ENCODE measurements around the gene UGT1A6.

The UGT1A6 gene

DNA sequence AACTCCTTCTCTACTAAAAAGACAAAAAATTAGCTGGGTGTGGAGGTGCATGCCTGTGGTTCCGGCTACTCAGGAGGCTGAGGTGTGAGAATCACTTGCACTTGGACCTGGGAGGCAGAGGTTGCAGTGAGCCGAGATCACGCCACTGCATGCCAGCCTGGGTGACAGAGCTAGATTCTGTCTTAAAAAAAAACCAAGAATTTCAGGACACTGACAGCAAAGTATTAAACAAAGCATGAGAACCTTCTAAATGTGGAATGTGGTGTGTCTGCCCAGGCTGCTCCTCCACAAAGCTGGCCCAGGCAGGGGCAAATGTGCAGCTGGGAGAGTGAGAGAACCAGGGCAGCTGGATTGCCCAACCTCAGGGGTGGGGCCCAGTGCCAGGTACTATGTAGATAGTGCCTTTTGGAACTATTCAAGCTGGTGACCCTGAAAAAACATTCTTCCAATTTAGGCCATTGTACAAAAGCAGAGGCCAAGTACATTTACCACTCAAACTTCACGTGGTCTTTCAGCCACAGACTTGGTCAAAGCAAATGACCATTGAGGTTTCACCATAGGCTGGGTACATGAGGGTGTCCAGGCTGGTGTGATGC lies 13.3 kb downstream of the UGT1A6 start:
- H3K4me3 ChIP-seq (ENCODE audit: low read length): no peak overlapping the region
- H3K36me3 ChIP-seq (ENCODE audit: control insufficient read depth, low read depth, low read length): no peaks in the 10 kb centered on the region
- H3K9ac ChIP-seq (ENCODE audit: low read length): no peak overlapping the region
- no peak overlapping the region for H3K27ac ChIP-seq (ENCODE audit: low read length)
- no peaks in the 10 kb centered on the region for H3K9me3 ChIP-seq (ENCODE audit: control insufficient read depth, low read depth, low read length)
- H3K4me1 ChIP-seq (ENCODE audit: control insufficient read depth, low read depth, low read length): no peaks in the 10 kb centered on the region
- H3K27me3 ChIP-seq (ENCODE audit: control insufficient read depth, insufficient read depth, low read length): no peaks in the 10 kb centered on the region

DNA sequence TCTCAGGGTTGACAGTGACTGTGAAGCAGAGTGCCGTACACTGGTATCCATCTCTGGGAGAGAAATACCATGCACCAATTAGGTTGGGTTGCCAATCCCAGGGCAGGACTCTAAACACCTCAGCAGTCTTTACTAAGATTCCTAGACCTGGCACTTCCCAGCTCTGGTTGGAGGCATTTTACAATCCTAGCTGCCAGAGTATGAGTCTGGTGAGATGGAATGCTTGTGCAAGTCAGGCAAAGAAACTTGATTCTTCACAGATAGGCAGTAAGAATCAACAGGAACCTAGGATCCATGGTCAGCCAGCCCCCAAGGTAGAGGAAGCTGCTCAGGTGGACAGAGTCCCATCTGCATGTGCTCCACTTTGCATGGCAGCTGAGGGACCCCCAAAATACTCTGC lies 14.0 kb downstream of the UGT1A6 start:
- no peaks in the 10 kb centered on the region for H3K27me3 ChIP-seq (ENCODE audit: control insufficient read depth, insufficient read depth, low read length)
- H3K4me3 ChIP-seq (ENCODE audit: low read length): no peak overlapping the region
- H3K4me1 ChIP-seq (ENCODE audit: control insufficient read depth, low read depth, low read length): no peaks in the 10 kb centered on the region
- H3K9ac ChIP-seq (ENCODE audit: low read length): no peak overlapping the region
- no peaks in the 10 kb centered on the region for H3K36me3 ChIP-seq (ENCODE audit: control insufficient read depth, low read depth, low read length)
- H3K27ac ChIP-seq (ENCODE audit: low read length): no peak overlapping the region
- no peaks in the 10 kb centered on the region for H3K9me3 ChIP-seq (ENCODE audit: control insufficient read depth, low read depth, low read length)

DNA sequence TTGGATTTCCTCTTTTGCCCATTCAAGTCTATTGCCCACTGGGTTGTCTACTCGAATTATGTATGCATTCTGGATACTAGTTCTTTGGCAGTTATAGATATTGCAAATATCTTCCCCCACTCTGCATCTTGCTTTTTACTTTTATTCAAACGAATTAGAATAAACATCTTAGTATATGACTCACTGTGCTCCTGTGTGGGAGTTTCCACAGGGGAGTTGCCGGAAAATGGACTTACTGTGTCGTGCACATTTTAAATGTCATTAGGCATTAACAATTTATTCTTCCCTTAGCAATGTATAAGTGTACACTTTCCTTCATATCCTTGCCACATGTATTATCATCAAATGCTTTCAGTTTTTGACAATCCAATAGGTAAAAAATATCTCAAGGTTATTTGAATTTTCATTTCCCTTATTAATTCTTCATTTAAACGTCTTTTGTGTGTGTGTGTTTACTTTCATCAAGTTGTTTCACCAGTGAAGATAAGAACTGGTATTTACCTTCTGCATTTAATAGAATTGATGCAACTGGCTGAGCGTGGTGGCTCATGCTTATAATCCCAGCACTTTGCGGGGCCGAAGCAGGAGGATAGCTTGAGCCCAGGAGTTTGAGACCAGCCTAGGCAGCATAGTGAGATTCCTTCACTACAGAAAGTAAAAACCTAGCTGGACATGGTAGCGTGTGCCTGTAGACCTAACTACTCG lies 15.4 kb downstream of the UGT1A6 start:
- H3K9ac ChIP-seq (ENCODE audit: low read length): no peak overlapping the region
- H3K27me3 ChIP-seq (ENCODE audit: control insufficient read depth, insufficient read depth, low read length): no peaks in the 10 kb centered on the region
- no peaks in the 10 kb centered on the region for H3K9me3 ChIP-seq (ENCODE audit: control insufficient read depth, low read depth, low read length)
- no peaks in the 10 kb centered on the region for H3K4me1 ChIP-seq (ENCODE audit: control insufficient read depth, low read depth, low read length)
- H3K36me3 ChIP-seq (ENCODE audit: control insufficient read depth, low read depth, low read length): no peaks in the 10 kb centered on the region
- no peak overlapping the region for H3K27ac ChIP-seq (ENCODE audit: low read length)
- no peak overlapping the region for H3K4me3 ChIP-seq (ENCODE audit: low read length)

DNA sequence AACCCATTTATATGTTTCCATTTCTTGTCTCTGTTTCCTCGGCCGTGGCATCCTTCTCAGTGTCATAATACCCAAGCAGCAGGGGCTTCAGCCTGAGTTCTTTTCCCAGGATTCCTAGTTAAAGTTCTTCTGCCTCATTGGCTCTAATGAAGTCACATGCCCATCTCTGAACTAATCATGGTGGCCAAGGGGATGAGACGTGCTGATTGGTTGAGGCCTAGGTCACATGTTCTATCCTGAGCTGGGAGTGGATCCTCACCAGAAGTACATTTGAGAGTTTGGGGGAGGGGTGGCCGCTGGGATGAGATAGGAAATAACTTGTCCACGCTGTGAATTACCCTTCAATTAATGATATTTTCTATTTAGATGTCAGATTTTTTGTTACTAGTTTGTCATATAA lies 16.3 kb downstream of the UGT1A6 start:
- H3K9me3 ChIP-seq (ENCODE audit: control insufficient read depth, low read depth, low read length): no peaks in the 10 kb centered on the region
- H3K27me3 ChIP-seq (ENCODE audit: control insufficient read depth, insufficient read depth, low read length): no peaks in the 10 kb centered on the region
- no peaks in the 10 kb centered on the region for H3K4me1 ChIP-seq (ENCODE audit: control insufficient read depth, low read depth, low read length)
- no peak overlapping the region for H3K4me3 ChIP-seq (ENCODE audit: low read length)
- no peak overlapping the region for H3K27ac ChIP-seq (ENCODE audit: low read length)
- H3K36me3 ChIP-seq (ENCODE audit: control insufficient read depth, low read depth, low read length): no peaks in the 10 kb centered on the region
- H3K9ac ChIP-seq (ENCODE audit: low read length): no peak overlapping the region

DNA sequence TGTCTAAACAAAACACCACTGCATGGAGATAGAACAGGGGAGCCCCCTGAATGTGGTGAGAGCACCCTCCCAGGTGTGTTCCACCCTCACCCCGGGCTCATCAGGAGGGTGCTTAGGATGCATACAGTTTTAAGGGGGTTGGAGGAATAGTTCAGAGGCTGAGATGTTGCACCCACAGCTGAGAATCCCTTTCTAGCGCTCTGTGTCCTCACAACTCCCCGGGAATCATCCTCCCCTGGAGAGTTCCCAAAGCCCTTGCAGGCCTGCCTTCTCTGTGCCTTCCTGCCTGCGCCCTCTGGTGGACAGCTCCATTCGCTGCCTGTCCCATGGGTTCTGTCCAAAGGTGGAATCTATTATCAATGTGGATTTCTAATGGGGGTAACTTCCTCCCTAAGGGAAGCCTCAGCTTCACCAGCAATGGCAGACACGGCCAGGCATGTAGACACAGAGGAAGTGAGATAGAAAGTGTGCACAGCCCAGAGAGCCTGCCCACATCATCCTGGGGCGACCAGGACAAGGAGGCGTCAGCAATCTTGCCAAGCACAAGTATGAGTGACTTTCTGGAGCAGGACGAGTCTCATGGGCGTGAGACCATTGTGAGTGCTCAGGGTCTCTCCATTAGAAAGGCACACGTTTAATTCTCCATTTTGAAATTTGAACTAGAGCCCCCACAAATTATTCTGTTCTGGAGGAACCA lies 18.8 kb downstream of the UGT1A6 start:
- Histone ChIP-seq H3K4me1 (ENCODE audit: control insufficient read depth, low read depth, low read length) (no peaks in the 10 kb centered on the region), H3K9ac (ENCODE audit: low read length) (no peak overlapping the region), H3K36me3 (ENCODE audit: control insufficient read depth, low read depth, low read length) (no peaks in the 10 kb centered on the region), H3K9me3 (ENCODE audit: control insufficient read depth, low read depth, low read length) (no peaks in the 10 kb centered on the region), H3K4me3 (ENCODE audit: low read length) (no peak overlapping the region), H3K27me3 (ENCODE audit: control insufficient read depth, insufficient read depth, low read length) (no peaks in the 10 kb centered on the region), H3K27ac (ENCODE audit: low read length) (no peak overlapping the region)

DNA sequence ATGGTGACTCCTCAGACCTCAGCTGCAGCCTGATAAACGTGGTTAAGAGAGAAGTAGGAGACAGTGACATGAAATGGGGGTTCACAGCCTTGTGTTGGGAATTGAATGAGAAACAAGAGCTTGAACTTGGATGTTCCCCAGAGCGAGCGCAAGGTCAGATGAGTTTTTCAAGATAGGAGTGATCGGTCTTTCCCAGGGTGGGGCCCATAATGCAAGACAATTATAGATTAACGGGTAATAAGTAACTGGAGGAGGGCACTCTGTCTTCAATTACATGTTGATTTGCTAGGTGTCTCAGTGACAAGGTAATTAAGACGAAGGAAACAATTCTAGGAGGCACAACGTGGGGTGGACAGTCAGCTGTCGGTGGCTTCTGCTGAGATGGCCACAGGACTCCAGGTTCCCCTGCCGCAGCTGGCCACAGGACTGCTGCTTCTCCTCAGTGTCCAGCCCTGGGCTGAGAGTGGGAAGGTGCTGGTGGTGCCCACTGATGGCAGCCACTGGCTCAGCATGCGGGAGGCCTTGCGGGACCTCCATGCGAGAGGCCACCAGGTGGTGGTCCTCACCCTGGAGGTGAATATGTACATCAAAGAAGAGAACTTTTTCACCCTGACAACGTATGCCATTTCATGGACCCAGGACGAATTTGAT lies 20.0 kb downstream of the UGT1A6 start, which contains the start of gene UGT1A5:
Gene UGT1A5, plus strand, starts transcription at position 297 of the 651 bp plus-strand sequence. Its CDS starts 85 bp downstream, at position 382.
- Histone ChIP-seq H3K4me1 (ENCODE audit: control insufficient read depth, low read depth, low read length) (no peaks in the 10 kb centered on the region), H3K9me3 (ENCODE audit: control insufficient read depth, low read depth, low read length) (no peaks in the 10 kb centered on the region), H3K9ac (ENCODE audit: low read length) (no peak within 1 kb of the TSS), H3K36me3 (ENCODE audit: control insufficient read depth, low read depth, low read length) (no peaks in the 10 kb centered on the region), H3K27me3 (ENCODE audit: control insufficient read depth, insufficient read depth, low read length) (no peaks in the 10 kb centered on the region), H3K27ac (ENCODE audit: low read length) (no peak within 1 kb of the TSS), H3K4me3 (ENCODE audit: low read length) (no peak within 1 kb of the TSS)

DNA sequence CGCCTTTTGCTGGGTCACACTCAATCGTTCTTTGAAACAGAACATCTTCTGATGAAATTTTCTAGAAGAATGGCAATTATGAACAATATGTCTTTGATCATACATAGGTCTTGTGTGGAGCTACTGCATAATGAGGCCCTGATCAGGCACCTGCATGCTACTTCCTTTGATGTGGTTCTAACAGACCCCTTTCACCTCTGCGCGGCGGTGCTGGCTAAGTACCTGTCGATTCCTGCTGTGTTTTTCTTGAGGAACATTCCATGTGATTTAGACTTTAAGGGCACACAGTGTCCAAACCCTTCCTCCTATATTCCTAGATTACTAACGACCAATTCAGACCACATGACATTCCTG lies 20.5 kb downstream of the UGT1A6 start:
- Histone ChIP-seq H3K9me3 (ENCODE audit: control insufficient read depth, low read depth, low read length) (no peaks in the 10 kb centered on the region), H3K4me3 (ENCODE audit: low read length) (no peak overlapping the region), H3K36me3 (ENCODE audit: control insufficient read depth, low read depth, low read length) (no peaks in the 10 kb centered on the region), H3K27ac (ENCODE audit: low read length) (no peak overlapping the region), H3K9ac (ENCODE audit: low read length) (no peak overlapping the region), H3K4me1 (ENCODE audit: control insufficient read depth, low read depth, low read length) (no peaks in the 10 kb centered on the region), H3K27me3 (ENCODE audit: control insufficient read depth, insufficient read depth, low read length) (no peaks in the 10 kb centered on the region)

DNA sequence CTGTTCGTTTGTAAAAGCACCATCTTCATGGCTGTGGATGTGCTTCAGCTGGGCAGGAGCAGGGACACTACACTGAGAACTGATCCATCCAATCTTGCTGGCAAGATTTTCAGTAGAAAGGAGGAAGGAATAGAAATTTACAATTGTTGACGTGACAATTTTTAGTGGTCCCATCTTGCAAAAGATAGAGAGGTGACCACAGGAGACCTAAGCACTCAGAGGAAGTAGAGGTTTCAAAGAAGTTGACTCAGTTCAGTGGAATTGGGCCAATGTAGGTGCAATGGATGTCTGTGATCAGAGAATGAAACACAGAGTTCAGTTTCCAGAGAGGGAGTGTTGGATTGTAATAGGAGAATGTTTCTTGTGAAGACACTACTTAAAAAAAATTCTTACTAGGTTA lies 21.4 kb downstream of the UGT1A6 start:
- Histone ChIP-seq H3K36me3 (ENCODE audit: control insufficient read depth, low read depth, low read length) (no peaks in the 10 kb centered on the region), H3K27me3 (ENCODE audit: control insufficient read depth, insufficient read depth, low read length) (no peaks in the 10 kb centered on the region), H3K9ac (ENCODE audit: low read length) (no peak overlapping the region)

DNA sequence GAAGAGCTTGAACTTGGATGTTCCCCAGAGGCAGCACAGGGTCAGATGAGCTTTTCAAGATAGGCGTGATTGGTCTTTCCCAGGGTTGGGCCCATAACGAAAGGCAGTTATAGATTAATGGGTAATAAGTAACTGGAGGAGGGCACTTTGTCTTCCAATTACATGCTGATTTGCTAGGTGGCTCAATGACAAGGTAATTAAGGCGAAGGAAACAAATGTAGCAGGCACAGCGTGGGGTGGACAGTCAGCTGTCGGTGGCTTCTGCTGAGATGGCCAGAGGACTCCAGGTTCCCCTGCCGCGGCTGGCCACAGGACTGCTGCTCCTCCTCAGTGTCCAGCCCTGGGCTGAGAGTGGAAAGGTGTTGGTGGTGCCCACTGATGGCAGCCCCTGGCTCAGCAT lies 25.9 kb downstream of the UGT1A6 start, which contains the start of gene UGT1A4:
Gene UGT1A4, plus strand, starts transcription at position 185 of the 400 bp plus-strand sequence. Its CDS starts 85 bp downstream, at position 270.
- no peaks in the 10 kb centered on the region for H3K4me1 ChIP-seq (ENCODE audit: control insufficient read depth, low read depth, low read length)
- no peak within 1 kb of the TSS for H3K27ac ChIP-seq (ENCODE audit: low read length)
- no peaks in the 10 kb centered on the region for H3K9me3 ChIP-seq (ENCODE audit: control insufficient read depth, low read depth, low read length)

More for the DNA sequence above, 21.4 kb downstream of the UGT1A6 start:
- Histone ChIP-seq H3K4me1 (ENCODE audit: control insufficient read depth, low read depth, low read length) (no peaks in the 10 kb centered on the region), H3K27ac (ENCODE audit: low read length) (no peak overlapping the region), H3K9me3 (ENCODE audit: control insufficient read depth, low read depth, low read length) (no peaks in the 10 kb centered on the region), H3K4me3 (ENCODE audit: low read length) (no peak overlapping the region)

DNA sequence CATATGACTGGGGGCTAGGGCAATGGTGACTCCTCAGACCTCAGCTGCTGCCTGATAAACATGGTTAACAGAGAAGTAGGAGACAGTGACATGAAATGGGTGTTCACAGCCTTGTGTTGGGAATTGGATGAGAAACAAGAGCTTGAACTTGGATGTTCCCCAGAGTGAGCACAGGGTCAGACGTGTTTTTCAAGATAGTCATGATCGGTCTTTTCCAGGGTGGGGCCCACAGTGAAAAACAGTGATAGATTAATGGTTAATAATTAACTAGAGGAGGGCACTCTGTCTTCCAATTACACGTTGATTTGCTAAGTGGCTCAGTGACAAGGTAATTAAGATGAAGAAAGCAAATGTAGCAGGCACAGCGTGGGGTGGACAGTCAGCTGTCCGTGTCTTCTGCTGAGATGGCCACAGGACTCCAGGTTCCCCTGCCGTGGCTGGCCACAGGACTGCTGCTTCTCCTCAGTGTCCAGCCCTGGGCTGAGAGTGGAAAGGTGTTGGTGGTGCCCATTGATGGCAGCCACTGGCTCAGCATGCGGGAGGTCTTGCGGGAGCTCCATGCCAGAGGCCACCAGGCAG lies 36.1 kb downstream of the UGT1A6 start, which contains the start of gene UGT1A3:
Gene UGT1A3, plus strand, starts transcription at position 320 of the 579 bp plus-strand sequence. Its CDS starts 85 bp downstream, at position 405.
- no peaks in the 10 kb centered on the region for H3K9me3 ChIP-seq (ENCODE audit: control insufficient read depth, low read depth, low read length)
- H3K36me3 ChIP-seq (ENCODE audit: control insufficient read depth, low read depth, low read length): no peaks in the 10 kb centered on the region

More for the DNA sequence above, 25.9 kb downstream of the UGT1A6 start, which contains the start of gene UGT1A4:
- Histone ChIP-seq H3K27me3 (ENCODE audit: control insufficient read depth, insufficient read depth, low read length) (no peaks in the 10 kb centered on the region), H3K36me3 (ENCODE audit: control insufficient read depth, low read depth, low read length) (no peaks in the 10 kb centered on the region), H3K4me3 (ENCODE audit: low read length) (no peak within 1 kb of the TSS), H3K9ac (ENCODE audit: low read length) (no peak within 1 kb of the TSS)

More for the DNA sequence above, 36.1 kb downstream of the UGT1A6 start, which contains the start of gene UGT1A3:
- no peak within 1 kb of the TSS for H3K27ac ChIP-seq (ENCODE audit: low read length)
- H3K4me1 ChIP-seq (ENCODE audit: control insufficient read depth, low read depth, low read length): no peaks in the 10 kb centered on the region
- H3K27me3 ChIP-seq (ENCODE audit: control insufficient read depth, insufficient read depth, low read length): no peaks in the 10 kb centered on the region
- H3K4me3 ChIP-seq (ENCODE audit: low read length): no peak within 1 kb of the TSS
- no peak within 1 kb of the TSS for H3K9ac ChIP-seq (ENCODE audit: low read length)
